HG02973 (cell line): ENCODE results near the gene DNPEP.

ENCODE experiments used
- ATAC-seq: cut with Tn5 transposase; IDR thresholded peaks from one replicate; pipeline ENCODE4 v1.9.1; 2021; ENCODE audit warnings: moderate library complexity; ENCODE audit not compliant: unreplicated experiment

Gene DNPEP

GRCh38 chr2:219368690-219369191 is 19.0 kb downstream of the DNPEP start:
- ATAC-seq: no peak

GRCh38 chr2:219362524-219363164 is 25.1 kb downstream of the DNPEP start:
- ATAC-seq: peak; percentile 70

- ATAC-seq: no peak
Measured at GRCh38 chr2:219362072-219362471, 25.6 kb downstream of the DNPEP start.

- no peak for ATAC-seq
Measured at GRCh38 chr2:219358170-219359075, 29.3 kb downstream of the DNPEP start.

GRCh38 chr2:219356834-219357233 is 30.9 kb downstream of the DNPEP start:
- no peak for ATAC-seq

- ATAC-seq: no peak
Measured at GRCh38 chr2:219354582-219354981, 33.1 kb downstream of the DNPEP start.

GRCh38 chr2:219353129-219353528 is 34.6 kb downstream of the DNPEP start:
- ATAC-seq: no peak

- no peak for ATAC-seq
Measured at GRCh38 chr2:219352448-219353023, 35.2 kb downstream of the DNPEP start.

- ATAC-seq: no peak
Measured at GRCh38 chr2:219350710-219351221, 36.9 kb downstream of the DNPEP start.

GRCh38 chr2:219350215-219350614 is 37.5 kb downstream of the DNPEP start:
- ATAC-seq: no peak

- ATAC-seq: no peak
Measured at GRCh38 chr2:219344751-219345430, 42.8 kb downstream of the DNPEP start.

- ATAC-seq: no peak
Measured at GRCh38 chr2:219335373-219335786, 52.3 kb downstream of the DNPEP start.

- ATAC-seq: no peak
Measured at GRCh38 chr2:219334076-219334475, 53.6 kb downstream of the DNPEP start.

GRCh38 chr2:219332542-219332941 is 55.2 kb downstream of the DNPEP start, which contains the start of gene RESP18:
Gene RESP18 (minus strand): TSS chr2:219332744.
- ATAC-seq: no peak

- ATAC-seq: no peak
Measured at GRCh38 chr2:219331560-219332213, 56.0 kb downstream of the DNPEP start.

GRCh38 chr2:219327719-219328118 is 60.0 kb downstream of the DNPEP start:
- ATAC-seq: no peak

GRCh38 chr2:219325657-219326315 is 61.9 kb downstream of the DNPEP start:
- no peak for ATAC-seq

- ATAC-seq: no peak
Measured at GRCh38 chr2:219325136-219325535, 62.6 kb downstream of the DNPEP start.

- no peak for ATAC-seq
Measured at GRCh38 chr2:219323434-219323833, 64.3 kb downstream of the DNPEP start.
